Stimulated activated memory B cell treated with anti-CD40 and anti-IgM and Interleukin-4, amounts not matched to agents 10 μg/mL and 1 μg/mL and 100 μg/mL, for 72 hours (primary cell): ENCODE results near the gene SPAM1.
"Not testable (repeated sequence)": the region's sequence is repeated elsewhere in the genome, so short reads cannot be mapped to it uniquely, and the experiment has no call there.

Source experiments
- ATAC-seq: fragments of 150-1000 bp; cut with Tn5 transposase; 2 replicates; pipeline ENCODE4 v1.10.0; 2021
- H3K27ac Mint-ChIP-seq: one replicate; pipeline ENCODE4 v1.8.0; 2022; ENCODE audit warnings: mild to moderate bottlenecking, mixed read lengths
- H3K27me3 Mint-ChIP-seq: one replicate; pipeline ENCODE4 v1.8.0; 2022; ENCODE audit warnings: mixed read lengths
- H3K36me3 Mint-ChIP-seq: one replicate; pipeline ENCODE4 v1.8.0; 2022; ENCODE audit warnings: mixed read lengths
- H3K4me1 Mint-ChIP-seq: one replicate; pipeline ENCODE4 v1.8.0; 2022; ENCODE audit warnings: mixed read lengths
- H3K4me3 Mint-ChIP-seq: one replicate; pipeline ENCODE4 v1.8.0; 2022; ENCODE audit warnings: mild to moderate bottlenecking, moderate library complexity, mixed read lengths
- H3K9me3 Mint-ChIP-seq: one replicate; pipeline ENCODE4 v1.8.0; 2022; ENCODE audit warnings: mixed read lengths

SPAM1 gene

GRCh38 chr7:123979876-123980275 lies 54.8 kb downstream of the SPAM1 start:
- Mint-ChIP-seq H3K4me1 (no peaks in the 10 kb centered on the region), H3K4me3 (no peak overlapping the region), H3K36me3 (no peaks in the 10 kb centered on the region), H3K9me3 (peaks cover 2% of the 10 kb centered on the region), H3K27me3 (no peaks in the 10 kb centered on the region), H3K27ac (no peak overlapping the region)
- ATAC-seq, result no peak

- no peak overlapping the region for H3K4me3 Mint-ChIP-seq
Observed at GRCh38 chr7:123987445-123987844, 62.4 kb downstream of the SPAM1 start.

DNA sequence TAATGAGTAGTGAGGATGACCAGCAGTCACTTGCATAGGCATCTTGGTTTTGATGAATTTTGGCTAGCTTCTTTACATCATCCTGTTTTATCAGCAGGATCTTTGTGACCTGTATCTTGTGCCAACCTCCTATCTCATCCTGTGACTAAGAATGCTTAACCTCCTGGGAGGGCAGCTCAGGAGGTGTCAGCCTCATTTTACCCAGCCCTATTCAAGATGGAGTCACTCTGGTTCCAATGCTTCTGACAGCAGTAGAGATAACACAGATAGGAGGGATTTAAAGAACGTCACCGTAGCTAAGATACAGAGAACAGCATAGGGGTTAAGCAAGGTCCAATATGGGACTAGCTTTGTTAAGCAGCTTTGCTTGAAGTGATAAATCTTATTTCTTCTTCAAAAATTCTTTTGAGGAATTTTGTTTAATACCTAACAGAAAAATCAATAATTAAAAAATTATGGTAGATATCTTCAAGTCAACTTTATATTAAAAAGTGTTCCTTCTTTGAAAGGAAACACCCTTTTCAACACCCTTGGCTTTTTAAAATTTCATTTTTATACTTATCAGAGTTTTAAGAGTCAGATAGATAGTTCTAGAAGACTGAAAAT lies 68.0 kb downstream of the SPAM1 start:
- no peak overlapping the region for H3K4me3 Mint-ChIP-seq
- H3K9me3 Mint-ChIP-seq, result peaks cover 7% of the 10 kb centered on the region
- no peaks in the 10 kb centered on the region for H3K36me3 Mint-ChIP-seq
- no peak for ATAC-seq
- no peak overlapping the region for H3K27ac Mint-ChIP-seq
- no peaks in the 10 kb centered on the region for H3K4me1 Mint-ChIP-seq
- no peaks in the 10 kb centered on the region for H3K27me3 Mint-ChIP-seq

More at GRCh38 chr7:123987445-123987844, 62.4 kb downstream of the SPAM1 start:
- no peak for ATAC-seq
- H3K36me3 Mint-ChIP-seq, result no peaks in the 10 kb centered on the region
- H3K27ac Mint-ChIP-seq, result no peak overlapping the region
- no peaks in the 10 kb centered on the region for H3K4me1 Mint-ChIP-seq
- peaks cover 3% of the 10 kb centered on the region for H3K9me3 Mint-ChIP-seq
- no peaks in the 10 kb centered on the region for H3K27me3 Mint-ChIP-seq

DNA sequence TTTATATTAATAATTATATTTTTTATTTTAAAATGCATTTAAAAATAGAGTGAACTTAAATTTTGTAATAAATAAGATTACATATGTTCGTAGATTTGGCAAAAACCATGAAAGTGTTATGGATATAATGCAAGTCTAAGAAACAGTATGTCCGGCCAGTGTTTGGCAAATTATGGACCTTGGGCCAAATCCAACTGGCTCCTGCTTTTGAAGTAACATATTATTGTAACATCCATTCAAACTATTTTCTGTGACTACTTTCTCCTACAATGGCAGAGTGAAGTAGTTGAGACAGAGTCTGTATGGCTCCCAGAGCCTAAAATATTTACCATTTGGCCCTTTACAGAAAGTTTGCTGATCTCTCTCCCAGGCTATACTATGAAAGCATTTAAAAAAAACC lies 69.0 kb downstream of the SPAM1 start:
- H3K27me3 Mint-ChIP-seq, result no peaks in the 10 kb centered on the region
- peaks cover 11% of the 10 kb centered on the region for H3K9me3 Mint-ChIP-seq

DNA sequence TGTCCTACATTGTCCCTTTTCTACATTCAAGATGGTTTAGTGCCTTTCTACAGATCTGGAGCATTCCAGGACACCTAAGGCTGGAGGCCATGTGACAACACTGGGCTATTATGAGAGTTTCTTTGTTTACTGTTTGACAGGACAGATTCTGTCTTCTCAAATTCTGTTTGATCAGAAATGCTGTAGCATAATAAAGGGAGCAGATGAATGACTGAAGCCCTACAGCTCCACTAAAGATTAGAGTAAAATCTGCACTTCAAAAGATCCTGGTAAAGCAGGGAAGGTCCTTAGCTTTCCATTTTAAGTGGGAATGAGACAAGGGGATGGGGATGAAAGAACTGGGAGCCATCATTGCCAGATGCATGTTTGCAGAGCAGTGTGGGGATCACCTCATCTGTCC lies 69.4 kb downstream of the SPAM1 start:
- Mint-ChIP-seq H3K27ac (no peak overlapping the region), H3K9me3 (peaks cover 11% of the 10 kb centered on the region), H3K4me3 (no peak overlapping the region), H3K4me1 (no peaks in the 10 kb centered on the region), H3K36me3 (no peaks in the 10 kb centered on the region), H3K27me3 (no peaks in the 10 kb centered on the region)
- no peak for ATAC-seq

More for the DNA sequence above, 69.0 kb downstream of the SPAM1 start:
- H3K27ac Mint-ChIP-seq, result no peak overlapping the region
- H3K4me1 Mint-ChIP-seq, result no peaks in the 10 kb centered on the region
- no peaks in the 10 kb centered on the region for H3K36me3 Mint-ChIP-seq
- no peak for ATAC-seq
- H3K4me3 Mint-ChIP-seq, result no peak overlapping the region

GRCh38 chr7:123995617-123996326 lies 70.7 kb downstream of the SPAM1 start:
- H3K36me3 Mint-ChIP-seq, result no peaks in the 10 kb centered on the region
- ATAC-seq, result no peak
- H3K27ac Mint-ChIP-seq, result no peak overlapping the region
- no peaks in the 10 kb centered on the region for H3K27me3 Mint-ChIP-seq
- H3K4me1 Mint-ChIP-seq, result no peaks in the 10 kb centered on the region
- peaks cover 8% of the 10 kb centered on the region for H3K9me3 Mint-ChIP-seq
- no peak overlapping the region for H3K4me3 Mint-ChIP-seq

- ATAC-seq, result no peak
Observed at GRCh38 chr7:123996327-123996625, 71.2 kb downstream of the SPAM1 start.

GRCh38 chr7:123998921-123999320 lies 73.9 kb downstream of the SPAM1 start:
- no peak for ATAC-seq
- no peak overlapping the region for H3K4me3 Mint-ChIP-seq
- no peaks in the 10 kb centered on the region for H3K36me3 Mint-ChIP-seq
- no peaks in the 10 kb centered on the region for H3K27me3 Mint-ChIP-seq
- no peaks in the 10 kb centered on the region for H3K4me1 Mint-ChIP-seq
- H3K27ac Mint-ChIP-seq, result no peak overlapping the region
- H3K9me3 Mint-ChIP-seq, result peaks cover 24% of the 10 kb centered on the region

More at GRCh38 chr7:123996327-123996625, 71.2 kb downstream of the SPAM1 start:
- H3K4me3 Mint-ChIP-seq, result no peak overlapping the region
- H3K27ac Mint-ChIP-seq, result no peak overlapping the region
- H3K4me1 Mint-ChIP-seq, result no peaks in the 10 kb centered on the region
- H3K9me3 Mint-ChIP-seq, result peaks cover 10% of the 10 kb centered on the region
- no peaks in the 10 kb centered on the region for H3K27me3 Mint-ChIP-seq
- H3K36me3 Mint-ChIP-seq, result no peaks in the 10 kb centered on the region

GRCh38 chr7:123999703-124000102 lies 74.7 kb downstream of the SPAM1 start:
- H3K9me3 Mint-ChIP-seq, result peaks cover 24% of the 10 kb centered on the region
- no peak overlapping the region for H3K4me3 Mint-ChIP-seq
- no peaks in the 10 kb centered on the region for H3K36me3 Mint-ChIP-seq
- ATAC-seq, result no peak
- H3K27ac Mint-ChIP-seq, result no peak overlapping the region
- no peaks in the 10 kb centered on the region for H3K4me1 Mint-ChIP-seq
- H3K27me3 Mint-ChIP-seq, result no peaks in the 10 kb centered on the region

GRCh38 chr7:124008296-124008695 lies 83.3 kb downstream of the SPAM1 start:
- not testable (repeated sequence) for H3K9me3 Mint-ChIP-seq, ATAC-seq, H3K27ac Mint-ChIP-seq

GRCh38 chr7:124009321-124009720 lies 84.3 kb downstream of the SPAM1 start:
- no peak overlapping the region for H3K27ac Mint-ChIP-seq
- no peaks in the 10 kb centered on the region for H3K9me3 Mint-ChIP-seq

More at GRCh38 chr7:124008296-124008695, 83.3 kb downstream of the SPAM1 start:
- not testable (repeated sequence) for H3K4me3 Mint-ChIP-seq, H3K27me3 Mint-ChIP-seq, H3K36me3 Mint-ChIP-seq, H3K4me1 Mint-ChIP-seq

More at GRCh38 chr7:124009321-124009720, 84.3 kb downstream of the SPAM1 start:
- Mint-ChIP-seq H3K36me3 (no peaks in the 10 kb centered on the region), H3K4me1 (no peaks in the 10 kb centered on the region), H3K4me3 (no peak overlapping the region), H3K27me3 (no peaks in the 10 kb centered on the region)
- no peak for ATAC-seq
